ENCODE results near the gene AVEN. TPM values are rescaled to one million over a fixed set of nuclear protein-coding genes. Genes with fewer than 3 reads are reported as not detected.

AVEN gene
- total and polyA plus RNA-seq, 2 donors (not counting 3 experiments of a cell fraction or from before 2014, with no cell fraction given), result 7.7 to 23.3 TPM

- no TSS peak for BruUV-seq (replicated peaks)
- DNase-seq (ENCODE audit: low read depth, low spot score) (peak; percentile 32), FAIRE-seq (peak; percentile 76)
- no peaks in the 10 kb centered on the region for H3K27me3 ChIP-seq (ENCODE audit: control insufficient read depth in 2 of 2, insufficient read depth in 2 of 2, low read length in 2 of 2)
- no peaks in the 10 kb centered on the region for H3K9me3 ChIP-seq (replicated peaks; ENCODE audit: control insufficient read depth, insufficient read depth, low read length)
- H3K36me3 ChIP-seq (ENCODE audit: control insufficient read depth in 2 of 2, extremely low read depth in 1 of 2, insufficient read depth in 2 of 2, low read length in 2 of 2), result no peaks in the 10 kb centered on the region
- H2AFZ ChIP-seq (ENCODE audit: low read depth, low read length), result no peak overlapping the region
- H3K4me2 ChIP-seq (ENCODE audit: insufficient read depth, low read length), result no peak overlapping the region
- H3K9ac ChIP-seq (replicated peaks; ENCODE audit: extremely low read depth, insufficient read depth, low read length), result no peak overlapping the region
- H3K9me1 ChIP-seq (replicated peaks; ENCODE audit: control insufficient read depth, extremely low read depth, insufficient read depth, low read length), result no peaks in the 10 kb centered on the region
- dilution Hi-C loops (cut with MboI; ENCODE audit: extremely low pct_ligation_motif_present, low sequenced_read_pairs) (no loop called here), intact Hi-C loops (cut with micrococcal nuclease) (loop anchor here (1.0 kb wide), 1 partner anchor 257 kb away; no protein-coding TSS in a partner anchor)
- no peaks in the 10 kb centered on the region for H4K20me1 ChIP-seq (replicated peaks; ENCODE audit: control insufficient read depth, extremely low read depth, insufficient read depth, low read length)
- ChIA-PET CTCF (interaction anchor here (1.0 to 2.9 kb wide), 7 partner anchors 10 to 294 kb away, joined by 3 to 14 read pairs (median 5); no protein-coding TSS in a partner anchor), POLR2A (no interaction called here)
- no peak for TF ChIP-seq GATA2 (IDR thresholded peaks at IDR 0.05; ENCODE audit: insufficient read depth, insufficient read length, low read depth, low read length)
- TF ChIP-seq, protein P1, sequence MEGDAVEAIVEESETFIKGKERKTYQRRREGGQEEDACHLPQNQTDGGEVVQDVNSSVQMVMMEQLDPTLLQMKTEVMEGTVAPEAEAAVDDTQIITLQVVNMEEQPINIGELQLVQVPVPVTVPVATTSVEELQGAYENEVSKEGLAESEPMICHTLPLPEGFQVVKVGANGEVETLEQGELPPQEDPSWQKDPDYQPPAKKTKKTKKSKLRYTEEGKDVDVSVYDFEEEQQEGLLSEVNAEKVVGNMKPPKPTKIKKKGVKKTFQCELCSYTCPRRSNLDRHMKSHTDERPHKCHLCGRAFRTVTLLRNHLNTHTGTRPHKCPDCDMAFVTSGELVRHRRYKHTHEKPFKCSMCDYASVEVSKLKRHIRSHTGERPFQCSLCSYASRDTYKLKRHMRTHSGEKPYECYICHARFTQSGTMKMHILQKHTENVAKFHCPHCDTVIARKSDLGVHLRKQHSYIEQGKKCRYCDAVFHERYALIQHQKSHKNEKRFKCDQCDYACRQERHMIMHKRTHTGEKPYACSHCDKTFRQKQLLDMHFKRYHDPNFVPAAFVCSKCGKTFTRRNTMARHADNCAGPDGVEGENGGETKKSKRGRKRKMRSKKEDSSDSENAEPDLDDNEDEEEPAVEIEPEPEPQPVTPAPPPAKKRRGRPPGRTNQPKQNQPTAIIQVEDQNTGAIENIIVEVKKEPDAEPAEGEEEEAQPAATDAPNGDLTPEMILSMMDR (IDR thresholded peaks at IDR 0.05; ENCODE audit: extremely low read depth in 1 of 2, insufficient read depth in 1 of 2, low read depth in 1 of 2, low read length in 2 of 2), result peak in 1 of 2 donors; percentile 43
- H3K4me1 ChIP-seq (ENCODE audit: control insufficient read depth, extremely low read depth, insufficient read depth, low read length), result no peaks in the 10 kb centered on the region
- H3K4me3 ChIP-seq (replicated peaks in 1 of 3; ENCODE audit: insufficient read depth in 1 of 3, low read depth in 1 of 3, low read length in 3 of 3), result no peak overlapping the region
- H3K27ac ChIP-seq (ENCODE audit: insufficient read depth, low read depth, low read length), result no peak overlapping the region
- H3K79me2 ChIP-seq (ENCODE audit: control insufficient read depth, insufficient read depth, low read length), result no peaks in the 10 kb centered on the region
These were observed 44.9 kb downstream of the AVEN start for GRCh38 chr15:33994005-33994615.

GRCh38 chr15:33988384-33988783 lies 50.6 kb downstream of the AVEN start:
- Histone ChIP-seq H3K4me1 (ENCODE audit: control insufficient read depth, extremely low read depth, insufficient read depth, low read length) (peaks cover 7% of the 10 kb centered on the region), H3K79me2 (ENCODE audit: control insufficient read depth, insufficient read depth, low read length) (peaks cover 3% of the 10 kb centered on the region), H3K9ac (replicated peaks; ENCODE audit: extremely low read depth, insufficient read depth, low read length) (no peak overlapping the region), H3K9me3 (replicated peaks; ENCODE audit: control insufficient read depth, insufficient read depth, low read length) (no peaks in the 10 kb centered on the region), H2AFZ (ENCODE audit: low read depth, low read length) (no peak overlapping the region), H4K20me1 (replicated peaks; ENCODE audit: control insufficient read depth, extremely low read depth, insufficient read depth, low read length) (no peaks in the 10 kb centered on the region), H3K36me3 (ENCODE audit: control insufficient read depth in 2 of 2, extremely low read depth in 1 of 2, insufficient read depth in 2 of 2, low read length in 2 of 2) (no peaks in the 10 kb centered on the region), H3K27me3 (ENCODE audit: control insufficient read depth in 2 of 2, insufficient read depth in 2 of 2, low read length in 2 of 2) (no peaks in the 10 kb centered on the region), H3K4me3 (replicated peaks in 1 of 3; ENCODE audit: insufficient read depth in 1 of 3, low read depth in 1 of 3, low read length in 3 of 3) (no peak overlapping the region), H3K4me2 (ENCODE audit: insufficient read depth, low read length) (peak overlapping the region; percentile 34), H3K9me1 (replicated peaks; ENCODE audit: control insufficient read depth, extremely low read depth, insufficient read depth, low read length) (no peaks in the 10 kb centered on the region), H3K27ac (ENCODE audit: insufficient read depth, low read depth, low read length) (no peak overlapping the region)
- ChIA-PET CTCF (interaction anchor here (0.9 kb wide), 1 partner anchor 9 kb away, joined by 3 read pairs; no protein-coding TSS in a partner anchor), POLR2A (no interaction called here)
- DNase-seq (ENCODE audit: low read depth, low spot score), result peak; percentile 20
- no TSS peak for BruUV-seq (replicated peaks)
- dilution Hi-C loops (cut with MboI; ENCODE audit: extremely low pct_ligation_motif_present, low sequenced_read_pairs) (no loop called here), intact Hi-C loops (cut with micrococcal nuclease) (no loop called here)
- peak; percentile 59 for FAIRE-seq
- peak; percentile 38 for TF ChIP-seq FOS (IDR thresholded peaks at IDR 0.05; ENCODE audit: borderline replicate concordance, insufficient read depth, low read length)
- TF ChIP-seq JUN (IDR thresholded peaks at IDR 0.05; ENCODE audit: borderline replicate concordance, insufficient read depth, insufficient read length, low read depth), result no peak
- TF ChIP-seq GATA2 (IDR thresholded peaks at IDR 0.05; ENCODE audit: insufficient read depth, insufficient read length, low read depth, low read length), result no peak
- TF ChIP-seq, protein P1 (IDR thresholded peaks at IDR 0.05; ENCODE audit: extremely low read depth in 1 of 2, insufficient read depth in 1 of 2, low read depth in 1 of 2, low read length in 2 of 2), result no peak
- TF ChIP-seq POLR2AphosphoS5 (IDR thresholded peaks at IDR 0.05; ENCODE audit: insufficient read depth, low read depth, low read length), result no peak
- TF ChIP-seq EZH2 (IDR thresholded peaks at IDR 0.05; ENCODE audit: borderline replicate concordance, low read depth, low read length, severe bottlenecking), result no peak

Data from endothelial cell of umbilical vein (primary cell).